HEK293 (cell line): ENCODE results near the gene RRP15.

Experiments
- CTCF ChIA-PET: fragments of 350-600 bp; formaldehyde crosslinking; extraction: SDS; loops from one replicate; lab custom pipeline; 2021; ENCODE audit warnings: antibody characterized with exemption; lab: Yijun Ruan, JAX
- POLR2A ChIA-PET: fragments of 300-600 bp; formaldehyde crosslinking; extraction: SDS; loops from one replicate; lab custom pipeline; 2020; ENCODE audit warnings: antibody characterized with exemption, inconsistent platforms; lab: Yijun Ruan, JAX
- H3K27ac ChIP-seq: fragments of 200-500 bp; sonication (Bioruptor generic); 2 replicates; pipeline ENCODE4 v1.5.1; 2014; ENCODE audit warnings: low read depth, low read length, control low read depth, inconsistent platforms; ENCODE audit errors: extremely low read depth
- H3K36me3 ChIP-seq, 2 experiments: fragments of 200-500 bp in 1 of 2; sonication (Bioruptor generic) in 1 of 2; 1 replicate in 1 of 2; 2 replicates in 1 of 2; pipeline ENCODE4 v1.5.1; 2014 to 2017; ENCODE audit warnings: inconsistent platforms in 2 of 2, low read length in 2 of 2; ENCODE audit not compliant: control insufficient read depth in 2 of 2, insufficient read depth in 1 of 2
- H3K4me1 ChIP-seq: fragments of 200-500 bp; sonication (Bioruptor generic); 2 replicates; pipeline ENCODE4 v1.5.1; 2014; ENCODE audit warnings: mild to moderate bottlenecking, low read length, inconsistent platforms; ENCODE audit not compliant: control insufficient read depth, insufficient read depth
- H3K4me3 ChIP-seq: 2 replicates; pipeline ENCODE4 v1.5.1; 2011; ENCODE audit warnings: low read depth, mild to moderate bottlenecking, control low read depth, low read length, moderate library complexity
- H3K9me3 ChIP-seq: fragments of 200-500 bp; sonication (Bioruptor generic); 2 replicates; pipeline ENCODE4 v1.5.1; 2014; ENCODE audit warnings: low read depth, low read length, inconsistent platforms; ENCODE audit not compliant: control insufficient read depth, insufficient read depth
- EGR2 ChIP-seq: fragments of 450-650 bp; formaldehyde crosslinking; IDR thresholded peaks from 2 replicates; pipeline ENCODE4 v1.5.1; 2016; ENCODE audit warnings: low read depth, missing biosample characterization, missing genetic modification characterization
- GLI4 ChIP-seq: fragments of 450-650 bp; formaldehyde crosslinking; IDR thresholded peaks from 2 replicates; pipeline ENCODE4 v1.5.1; 2016; ENCODE audit warnings: missing biosample characterization, missing genetic modification characterization
- HIC1 ChIP-seq: fragments of 450-650 bp; formaldehyde crosslinking; IDR thresholded peaks from 2 replicates; pipeline ENCODE4 v1.5.1; 2016; ENCODE audit warnings: missing biosample characterization, missing genetic modification characterization
- KLF9 ChIP-seq: fragments of 450-650 bp; formaldehyde crosslinking; IDR thresholded peaks from 2 replicates; pipeline ENCODE4 v1.5.1; 2016; ENCODE audit warnings: missing biosample characterization, missing genetic modification characterization, low read depth
- PATZ1 ChIP-seq: fragments of 450-650 bp; formaldehyde crosslinking; IDR thresholded peaks from 2 replicates; pipeline ENCODE4 v1.5.1; 2016; ENCODE audit warnings: missing biosample characterization, missing genetic modification characterization
- RBAK ChIP-seq: fragments of 450-650 bp; formaldehyde crosslinking; IDR thresholded peaks from 2 replicates; pipeline ENCODE4 v1.5.1; 2016; ENCODE audit warnings: missing biosample characterization, missing genetic modification characterization
- SP3 ChIP-seq: fragments of 450-650 bp; formaldehyde crosslinking; IDR thresholded peaks from 2 replicates; pipeline ENCODE4 v1.5.1; 2016; ENCODE audit warnings: missing biosample characterization, missing genetic modification characterization
- TRIM28 ChIP-seq: IDR thresholded peaks from 2 replicates; pipeline ENCODE4 v1.6.1; 2011; ENCODE audit warnings: low read length, control low read depth, borderline replicate concordance
- ZBTB48 ChIP-seq: fragments of 450-650 bp; formaldehyde crosslinking; IDR thresholded peaks from 2 replicates; pipeline ENCODE4 v1.5.1; 2016; ENCODE audit warnings: missing biosample characterization, missing genetic modification characterization
- ZFP69B ChIP-seq: fragments of 450-650 bp; formaldehyde crosslinking; IDR thresholded peaks from 2 replicates; pipeline ENCODE4 v1.5.1; 2016; ENCODE audit warnings: missing biosample characterization, missing genetic modification characterization
- ZNF155 ChIP-seq: fragments of 450-650 bp; formaldehyde crosslinking; IDR thresholded peaks from 2 replicates; pipeline ENCODE4 v1.5.1; 2016; ENCODE audit warnings: missing biosample characterization, missing genetic modification characterization
- ZNF184 ChIP-seq: fragments of 450-650 bp; IDR thresholded peaks from 2 replicates; pipeline ENCODE4 v1.5.1; 2018; ENCODE audit warnings: missing biosample characterization, mild to moderate bottlenecking, missing genetic modification characterization
- ZNF202 ChIP-seq: fragments of 450-650 bp; formaldehyde crosslinking; IDR thresholded peaks from 2 replicates; pipeline ENCODE4 v1.5.1; 2016; ENCODE audit warnings: missing biosample characterization, missing genetic modification characterization, borderline replicate concordance
- ZNF223 ChIP-seq: fragments of 450-650 bp; formaldehyde crosslinking; IDR thresholded peaks from 2 replicates; pipeline ENCODE4 v1.5.1; 2016; ENCODE audit warnings: missing biosample characterization, missing genetic modification characterization
- ZNF449 ChIP-seq: fragments of 450-650 bp; formaldehyde crosslinking; IDR thresholded peaks from 2 replicates; pipeline ENCODE4 v1.5.1; 2017; ENCODE audit warnings: missing biosample characterization, mild to moderate bottlenecking, missing genetic modification characterization, moderate library complexity
- ZNF501 ChIP-seq: fragments of 450-650 bp; formaldehyde crosslinking; IDR thresholded peaks from 2 replicates; pipeline ENCODE4 v1.5.1; 2016; ENCODE audit warnings: missing biosample characterization, missing genetic modification characterization
- ZNF510 ChIP-seq: fragments of 450-650 bp; formaldehyde crosslinking; IDR thresholded peaks from 2 replicates; pipeline ENCODE4 v1.5.1; 2018; ENCODE audit warnings: mild to moderate bottlenecking, missing genetic modification characterization, missing biosample characterization; ENCODE audit not compliant: insufficient replicate concordance
- ZNF521 ChIP-seq: fragments of 450-650 bp; formaldehyde crosslinking; IDR thresholded peaks from 2 replicates; pipeline ENCODE4 v1.5.1; 2017; ENCODE audit warnings: missing biosample characterization, mild to moderate bottlenecking, missing genetic modification characterization
- ZNF549 ChIP-seq: fragments of 450-650 bp; IDR thresholded peaks from 2 replicates; pipeline ENCODE4 v1.5.1; 2018; ENCODE audit warnings: missing biosample characterization, missing genetic modification characterization, mild to moderate bottlenecking, inconsistent platforms, moderate library complexity
- ZNF600 ChIP-seq: fragments of 450-650 bp; formaldehyde crosslinking; IDR thresholded peaks from 2 replicates; pipeline ENCODE4 v1.5.1; 2016; ENCODE audit warnings: missing biosample characterization, missing genetic modification characterization
- ZNF660 ChIP-seq: fragments of 450-650 bp; IDR thresholded peaks from 2 replicates; pipeline ENCODE4 v1.5.1; 2018; ENCODE audit warnings: missing biosample characterization, mild to moderate bottlenecking, missing genetic modification characterization
- ZNF670 ChIP-seq: fragments of 450-650 bp; formaldehyde crosslinking; IDR thresholded peaks from 2 replicates; pipeline ENCODE4 v1.5.1; 2016; ENCODE audit warnings: missing biosample characterization, missing genetic modification characterization, low read depth
- TF ChIP-seq, protein P1 (sequence below): sonication (generic); formaldehyde crosslinking; IDR thresholded peaks from 2 replicates; pipeline ENCODE4 v1.8.1; 2022; ENCODE audit warnings: mild to moderate bottlenecking, moderate library complexity, missing genetic modification reagents

Gene RRP15

DNA sequence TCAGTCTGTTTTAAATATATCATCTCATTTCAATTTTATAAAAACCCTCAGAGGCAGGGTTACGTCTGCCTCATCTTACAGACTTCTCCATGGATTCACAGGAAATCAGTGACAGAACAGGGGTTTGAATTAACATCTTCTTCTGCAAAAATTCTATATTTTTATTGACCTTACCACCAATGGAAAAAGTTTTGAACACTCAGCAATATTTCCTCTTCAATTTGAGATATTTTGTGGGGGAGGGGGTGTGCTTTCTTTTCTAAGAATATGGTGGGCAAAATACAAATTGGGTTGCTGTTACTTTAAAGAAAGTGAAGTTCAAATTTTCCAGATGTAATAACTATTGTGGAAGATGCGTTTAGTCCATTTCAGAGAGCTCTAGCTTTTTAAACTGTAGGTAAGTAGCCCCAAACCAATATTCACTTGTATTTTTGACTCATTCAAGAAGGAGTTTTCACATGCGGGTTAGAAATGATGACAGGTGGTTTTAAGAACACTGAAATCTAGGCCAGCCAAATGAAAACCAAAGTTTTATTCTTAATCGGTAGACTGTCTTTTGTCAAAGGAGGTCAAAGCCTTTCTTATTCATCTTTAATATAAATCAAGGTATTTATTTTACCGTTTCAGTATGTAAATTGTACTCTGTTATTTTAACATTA is 77.5 kb downstream of the RRP15 start:
- Histone ChIP-seq H3K4me3 (no peak overlapping the region), H3K4me1 (no peaks in the 10 kb centered on the region), H3K36me3 (no peaks in the 10 kb centered on the region), H3K27ac (no peak overlapping the region), H3K9me3 (no peaks in the 10 kb centered on the region)
- POLR2A ChIA-PET: no interaction called here
- TF ChIP-seq SP3 (no peak), RBAK (no peak), ZNF660 (tag by site-specific recombination) (no peak), HIC1 (tag by site-specific recombination) (no peak), PATZ1 (tag by site-specific recombination) (no peak)
- TF ChIP-seq, protein P1, sequence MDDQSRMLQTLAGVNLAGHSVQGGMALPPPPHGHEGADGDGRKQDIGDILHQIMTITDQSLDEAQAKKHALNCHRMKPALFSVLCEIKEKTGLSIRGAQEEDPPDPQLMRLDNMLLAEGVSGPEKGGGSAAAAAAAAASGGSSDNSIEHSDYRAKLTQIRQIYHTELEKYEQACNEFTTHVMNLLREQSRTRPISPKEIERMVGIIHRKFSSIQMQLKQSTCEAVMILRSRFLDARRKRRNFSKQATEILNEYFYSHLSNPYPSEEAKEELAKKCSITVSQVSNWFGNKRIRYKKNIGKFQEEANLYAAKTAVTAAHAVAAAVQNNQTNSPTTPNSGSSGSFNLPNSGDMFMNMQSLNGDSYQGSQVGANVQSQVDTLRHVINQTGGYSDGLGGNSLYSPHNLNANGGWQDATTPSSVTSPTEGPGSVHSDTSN (CRISPR knock-in tag): no peak
- TF ChIP-seq, all 188 proteins: peak for 0
- CTCF ChIA-PET: interaction anchor here (0.7 to 1.4 kb wide), 2 partner anchors 13 to 317 kb away, joined by 3 read pairs; no protein-coding TSS in a partner anchor

DNA sequence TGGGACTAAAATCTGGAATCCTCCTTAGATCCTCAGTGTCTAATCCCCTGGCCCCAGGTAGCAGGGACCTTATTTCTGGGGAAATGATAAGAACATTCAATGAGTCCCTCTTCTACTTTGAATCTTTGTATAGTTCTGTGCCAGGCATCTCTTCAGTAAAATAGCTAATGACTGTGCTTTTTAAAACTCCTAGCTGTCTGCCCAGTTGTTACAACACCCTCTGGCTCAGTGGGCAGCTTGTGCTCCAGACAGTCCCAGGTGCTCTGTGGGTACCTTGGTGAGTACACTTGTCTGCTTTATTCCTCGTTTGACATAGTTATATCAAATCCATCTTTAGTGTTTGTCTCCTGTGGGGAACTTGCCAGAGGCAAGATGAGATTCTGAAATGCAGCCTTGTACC is 78.0 kb downstream of the RRP15 start:
- Histone ChIP-seq H3K4me3 (no peak overlapping the region), H3K27ac (no peak overlapping the region), H3K9me3 (no peaks in the 10 kb centered on the region), H3K4me1 (no peaks in the 10 kb centered on the region)
- CTCF ChIA-PET: interaction anchor here (0.7 to 1.4 kb wide), 3 partner anchors 14 to 316 kb away, joined by 3 read pairs; no protein-coding TSS in a partner anchor
- POLR2A ChIA-PET: no interaction called here
- TF ChIP-seq ZNF549 (tag by site-specific recombination): no peak
- no peak for TF ChIP-seq ZNF670
- TF ChIP-seq ZFP69B (tag by site-specific recombination): no peak
- TF ChIP-seq ZNF155: no peak
- TF ChIP-seq ZNF223: no peak
- no peak for TF ChIP-seq ZBTB48
- no peak for TF ChIP-seq ZNF184 (tag by site-specific recombination)
- no peak for TF ChIP-seq ZNF600 (tag by site-specific recombination)
- TF ChIP-seq ZNF202 (tag by site-specific recombination): no peak
- TF ChIP-seq EGR2: no peak
- TF ChIP-seq ZNF501 (tag by site-specific recombination): no peak
- TF ChIP-seq KLF9: no peak
- no peak for TF ChIP-seq ZNF521 (tag by site-specific recombination)
- TF ChIP-seq TRIM28: no peak
- no peak for TF ChIP-seq ZNF449
- TF ChIP-seq ZNF510 (tag by site-specific recombination): no peak
- no peak for TF ChIP-seq GLI4 (tag by site-specific recombination)
- TF ChIP-seq, all 188 proteins: peak for 0
- no peaks in the 10 kb centered on the region for H3K36me3 ChIP-seq
